NCI-H2081 treated with DMSO at 0.1 percent for 48 hours (cell line): ENCODE data around the gene FZR1.

Source experiments
- DNase-seq: peaks from one replicate; lab custom pipeline; 2025; lab: John Stamatoyannopoulos, UW

The FZR1 gene

GRCh38 chr19:3505598-3506383 is at the start of gene FZR1:
Gene FZR1 (plus strand): TSS chr19:3506311. CDS start chr19:3522990, 16,679 bp downstream.
- DNase-seq, result peak; percentile 94

GRCh38 chr19:3456925-3457527 is 49.1 kb upstream of the FZR1 start:
- no peak for DNase-seq

- DNase-seq, result no peak
Measured at GRCh38 chr19:3457528-3458228, 48.4 kb upstream of the FZR1 start.

GRCh38 chr19:3458229-3459088 is 47.7 kb upstream of the FZR1 start:
- DNase-seq, result no peak

GRCh38 chr19:3459089-3459881 is 46.8 kb upstream of the FZR1 start:
- DNase-seq, result no peak

- DNase-seq, result no peak
Measured at GRCh38 chr19:3459965-3460582, 46.0 kb upstream of the FZR1 start.

- DNase-seq, result no peak
Measured at GRCh38 chr19:3462991-3463713, 43.0 kb upstream of the FZR1 start.

- no peak for DNase-seq
Measured at GRCh38 chr19:3463714-3464586, 42.2 kb upstream of the FZR1 start.

GRCh38 chr19:3464587-3465235 is 41.4 kb upstream of the FZR1 start:
- no peak for DNase-seq

GRCh38 chr19:3465552-3465951 is 40.6 kb upstream of the FZR1 start:
- no peak for DNase-seq

- no peak for DNase-seq
Measured at GRCh38 chr19:3466635-3467034, 39.5 kb upstream of the FZR1 start.

GRCh38 chr19:3467437-3468198 is 38.5 kb upstream of the FZR1 start:
- no peak for DNase-seq

- DNase-seq, result no peak
Measured at GRCh38 chr19:3468211-3468610, 37.9 kb upstream of the FZR1 start.

GRCh38 chr19:3469638-3470499 is 36.2 kb upstream of the FZR1 start:
- no peak for DNase-seq

- no peak for DNase-seq
Measured at GRCh38 chr19:3470500-3471128, 35.5 kb upstream of the FZR1 start.

GRCh38 chr19:3471954-3472655 is 34.0 kb upstream of the FZR1 start:
- DNase-seq, result no peak
